PFSK-1 (cell line): Measurements from ENCODE around the gene C1QA.

Experiments
- FOXP2 ChIP-seq: optimal IDR thresholded peaks from 2 replicates; pipeline ENCODE3; 2011; ENCODE audit warnings: borderline replicate concordance, control low read depth, inconsistent platforms; ENCODE audit not compliant: insufficient read depth; ENCODE audit errors: extremely low read length, extremely low read depth
- POLR2AphosphoS5 ChIP-seq: IDR thresholded peaks from 2 replicates; pipeline ENCODE4 v1.6.1; 2012; ENCODE audit warnings: low read depth, mild to moderate bottlenecking, control low read depth, low read length, moderate library complexity
- SIN3A ChIP-seq: IDR thresholded peaks from 2 replicates; pipeline ENCODE4 v1.6.1; 2012; ENCODE audit warnings: mild to moderate bottlenecking, low read length, moderate library complexity, borderline replicate concordance; ENCODE audit not compliant: insufficient read depth
- TAF1 ChIP-seq: IDR thresholded peaks from 2 replicates; pipeline ENCODE4 v1.6.1; 2012; ENCODE audit warnings: low read length, control low read depth, borderline replicate concordance; ENCODE audit not compliant: insufficient read depth
- TF ChIP-seq, protein P1 (sequence below), 2 experiments: IDR thresholded peaks; 2 replicates each; pipeline versions ENCODE4 v1.6.1 to v1.8.0; 2011 to 2012; ENCODE audit warnings: low read depth in 2 of 2, low read length in 2 of 2, control low read depth in 1 of 2, inconsistent platforms in 1 of 2, mild to moderate bottlenecking in 1 of 2, moderate library complexity in 1 of 2; ENCODE audit not compliant: insufficient read depth in 1 of 2

C1QA gene

DNA sequence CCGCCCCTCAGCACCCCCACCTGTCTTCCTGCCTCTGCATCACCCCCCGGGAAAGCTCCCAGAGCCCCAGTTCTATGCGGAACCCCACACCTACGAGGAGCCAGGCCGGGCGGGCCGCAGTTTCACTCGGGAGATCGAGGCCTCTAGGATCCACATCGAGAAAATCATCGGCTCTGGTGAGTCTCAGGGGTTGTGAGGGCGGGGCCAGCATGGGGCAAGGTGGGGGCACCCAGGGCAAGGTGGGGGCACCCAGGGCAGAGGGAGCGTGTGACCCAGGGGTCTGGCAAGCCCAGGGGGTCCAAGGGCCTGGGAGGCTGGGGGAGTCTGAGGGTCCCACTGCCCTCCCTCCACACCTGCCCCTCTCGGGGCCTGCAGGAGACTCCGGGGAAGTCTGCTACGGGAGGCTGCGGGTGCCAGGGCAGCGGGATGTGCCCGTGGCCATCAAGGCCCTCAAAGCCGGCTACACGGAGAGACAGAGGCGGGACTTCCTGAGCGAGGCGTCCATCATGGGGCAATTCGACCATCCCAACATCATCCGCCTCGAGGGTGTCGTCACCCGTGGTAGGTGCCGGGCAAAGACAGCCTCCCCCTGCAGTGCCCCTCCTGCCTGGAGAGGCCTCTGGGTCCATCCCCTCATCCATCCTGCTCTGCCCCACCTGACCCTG lies 39.0 kb upstream of the C1QA start:
- TF ChIP-seq FOXP2, result no peak
- TF ChIP-seq SIN3A, result no peak
- TF ChIP-seq TAF1, result no peak
- TF ChIP-seq, protein P1, sequence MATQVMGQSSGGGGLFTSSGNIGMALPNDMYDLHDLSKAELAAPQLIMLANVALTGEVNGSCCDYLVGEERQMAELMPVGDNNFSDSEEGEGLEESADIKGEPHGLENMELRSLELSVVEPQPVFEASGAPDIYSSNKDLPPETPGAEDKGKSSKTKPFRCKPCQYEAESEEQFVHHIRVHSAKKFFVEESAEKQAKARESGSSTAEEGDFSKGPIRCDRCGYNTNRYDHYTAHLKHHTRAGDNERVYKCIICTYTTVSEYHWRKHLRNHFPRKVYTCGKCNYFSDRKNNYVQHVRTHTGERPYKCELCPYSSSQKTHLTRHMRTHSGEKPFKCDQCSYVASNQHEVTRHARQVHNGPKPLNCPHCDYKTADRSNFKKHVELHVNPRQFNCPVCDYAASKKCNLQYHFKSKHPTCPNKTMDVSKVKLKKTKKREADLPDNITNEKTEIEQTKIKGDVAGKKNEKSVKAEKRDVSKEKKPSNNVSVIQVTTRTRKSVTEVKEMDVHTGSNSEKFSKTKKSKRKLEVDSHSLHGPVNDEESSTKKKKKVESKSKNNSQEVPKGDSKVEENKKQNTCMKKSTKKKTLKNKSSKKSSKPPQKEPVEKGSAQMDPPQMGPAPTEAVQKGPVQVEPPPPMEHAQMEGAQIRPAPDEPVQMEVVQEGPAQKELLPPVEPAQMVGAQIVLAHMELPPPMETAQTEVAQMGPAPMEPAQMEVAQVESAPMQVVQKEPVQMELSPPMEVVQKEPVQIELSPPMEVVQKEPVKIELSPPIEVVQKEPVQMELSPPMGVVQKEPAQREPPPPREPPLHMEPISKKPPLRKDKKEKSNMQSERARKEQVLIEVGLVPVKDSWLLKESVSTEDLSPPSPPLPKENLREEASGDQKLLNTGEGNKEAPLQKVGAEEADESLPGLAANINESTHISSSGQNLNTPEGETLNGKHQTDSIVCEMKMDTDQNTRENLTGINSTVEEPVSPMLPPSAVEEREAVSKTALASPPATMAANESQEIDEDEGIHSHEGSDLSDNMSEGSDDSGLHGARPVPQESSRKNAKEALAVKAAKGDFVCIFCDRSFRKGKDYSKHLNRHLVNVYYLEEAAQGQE (IDR thresholded peaks at IDR 0.05; ENCODE audit: insufficient read depth in 1 of 2, low read depth in 2 of 2, low read length in 2 of 2), result no peak
- TF ChIP-seq POLR2AphosphoS5, result no peak

DNA sequence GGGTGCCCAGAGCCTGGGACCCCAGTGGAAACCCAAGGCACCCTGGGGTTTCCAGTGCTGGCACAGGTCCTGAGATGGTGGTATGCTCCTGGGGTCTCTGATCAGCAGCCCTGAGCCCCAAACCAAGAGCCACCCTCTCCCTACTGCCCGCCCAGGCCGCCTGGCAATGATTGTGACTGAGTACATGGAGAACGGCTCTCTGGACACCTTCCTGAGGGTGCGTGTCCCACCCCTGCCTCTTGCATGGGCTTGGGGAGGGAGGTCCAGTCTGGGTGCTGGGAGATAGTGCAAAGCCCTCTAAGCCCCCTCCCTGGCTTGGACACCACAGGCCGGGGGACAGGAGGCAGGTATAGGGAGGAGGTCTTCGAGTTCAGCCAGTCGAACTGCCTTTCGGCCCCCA lies 38.4 kb upstream of the C1QA start:
- no peak for TF ChIP-seq SIN3A
- TF ChIP-seq FOXP2, result no peak
- no peak for TF ChIP-seq POLR2AphosphoS5
- no peak for TF ChIP-seq TAF1

- TF ChIP-seq FOXP2 (no peak), SIN3A (no peak), TAF1 (no peak), POLR2AphosphoS5 (no peak)
- TF ChIP-seq, protein P1 (IDR thresholded peaks at IDR 0.05; ENCODE audit: insufficient read depth in 1 of 2, low read depth in 2 of 2, low read length in 2 of 2), result no peak
Measured at GRCh38 chr1:22598736-22599135, 37.7 kb upstream of the C1QA start.

DNA sequence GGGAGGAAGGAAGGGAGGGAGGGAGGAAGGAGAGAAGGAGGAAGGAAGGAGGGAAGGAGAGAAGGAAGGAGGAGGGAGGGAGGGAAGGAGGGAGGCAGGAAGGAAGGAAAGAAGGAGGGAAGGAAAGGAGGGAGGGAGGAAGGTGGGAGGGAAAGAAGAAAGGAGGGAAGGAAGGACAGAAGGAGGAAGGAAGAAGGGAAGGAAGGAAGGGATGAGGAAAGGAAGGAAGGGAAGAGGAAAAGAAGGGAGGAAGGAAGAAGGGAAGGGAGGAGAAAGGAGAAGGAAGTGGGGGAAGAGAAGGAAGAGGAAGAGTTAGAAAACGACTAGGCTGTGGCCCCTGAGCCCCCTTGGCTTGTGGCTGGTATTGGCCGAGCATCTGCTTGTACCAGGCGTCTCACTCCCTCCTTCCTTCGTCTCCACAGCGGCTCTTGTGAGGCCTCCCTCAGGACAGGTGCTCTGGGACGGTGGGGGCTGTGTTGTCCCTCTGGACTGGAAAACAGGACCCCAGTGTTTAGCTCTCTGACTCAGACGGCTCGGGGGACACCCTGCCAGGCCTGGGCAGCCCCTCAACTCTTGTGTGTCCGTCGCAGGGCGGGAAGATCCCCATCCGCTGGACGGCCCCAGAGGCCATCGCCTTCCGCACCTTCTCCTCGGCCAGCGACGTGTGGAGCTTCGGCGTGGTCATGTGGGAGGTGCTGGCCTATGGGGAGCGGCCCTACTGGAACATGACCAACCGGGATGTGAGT lies 36.2 kb upstream of the C1QA start:
- TF ChIP-seq TAF1 (no peak), SIN3A (no peak), POLR2AphosphoS5 (no peak), FOXP2 (no peak)
- TF ChIP-seq, protein P1 (IDR thresholded peaks at IDR 0.05; ENCODE audit: insufficient read depth in 1 of 2, low read depth in 2 of 2, low read length in 2 of 2), result no peak

GRCh38 chr1:22600817-22601605 lies 35.4 kb upstream of the C1QA start:
- TF ChIP-seq SIN3A, result no peak
- no peak for TF ChIP-seq FOXP2
- TF ChIP-seq POLR2AphosphoS5, result no peak
- TF ChIP-seq, protein P1 (IDR thresholded peaks at IDR 0.05; ENCODE audit: insufficient read depth in 1 of 2, low read depth in 2 of 2, low read length in 2 of 2), result no peak
- TF ChIP-seq TAF1, result no peak
